GM18502 (cell line): Measurements from ENCODE around the gene ITGA1.
A peak's percentile ranks its signal among the peaks of the same experiment; 100 is the strongest.
"Not testable (repeated sequence)": the region's sequence is repeated elsewhere in the genome, so short reads cannot be mapped to it uniquely, and the experiment has no call there.

Source experiments
- ATAC-seq: cut with Tn5 transposase; IDR thresholded peaks from one replicate; pipeline ENCODE4 v1.9.1; 2021; ENCODE audit warnings: mild to moderate bottlenecking; ENCODE audit not compliant: unreplicated experiment, poor library complexity

Gene ITGA1

GRCh38 chr5:52856564-52856963 lies 68.8 kb downstream of the ITGA1 start:
- ATAC-seq: peak; percentile 90

GRCh38 chr5:52859628-52860027 lies 71.9 kb downstream of the ITGA1 start:
- no peak for ATAC-seq

GRCh38 chr5:52861368-52861767 lies 73.7 kb downstream of the ITGA1 start:
- ATAC-seq: no peak

GRCh38 chr5:52863715-52864290 lies 76.1 kb downstream of the ITGA1 start:
- no peak for ATAC-seq

GRCh38 chr5:52864371-52864770 lies 76.7 kb downstream of the ITGA1 start:
- ATAC-seq: no peak

GRCh38 chr5:52864884-52865283 lies 77.2 kb downstream of the ITGA1 start:
- no peak for ATAC-seq

- ATAC-seq: not testable (repeated sequence)
Measured at GRCh38 chr5:52865991-52866390, 78.3 kb downstream of the ITGA1 start.

GRCh38 chr5:52867809-52868208 lies 80.1 kb downstream of the ITGA1 start:
- ATAC-seq: no peak

- no peak for ATAC-seq
Measured at GRCh38 chr5:52868417-52868816, 80.7 kb downstream of the ITGA1 start.

- ATAC-seq: no peak
Measured at GRCh38 chr5:52869391-52869790, 81.7 kb downstream of the ITGA1 start.

- no peak for ATAC-seq
Measured at GRCh38 chr5:52870448-52870847, 82.7 kb downstream of the ITGA1 start.

- ATAC-seq: no peak
Measured at GRCh38 chr5:52875827-52876226, 88.1 kb downstream of the ITGA1 start.

GRCh38 chr5:52876456-52876855 lies 88.7 kb downstream of the ITGA1 start:
- no peak for ATAC-seq

- ATAC-seq: no peak
Measured at GRCh38 chr5:52878656-52879055, 90.9 kb downstream of the ITGA1 start.

- ATAC-seq: no peak
Measured at GRCh38 chr5:52880541-52880940, 92.8 kb downstream of the ITGA1 start.

- ATAC-seq: no peak
Measured at GRCh38 chr5:52881468-52881867, 93.8 kb downstream of the ITGA1 start.

- no peak for ATAC-seq
Measured at GRCh38 chr5:52883110-52883509, 95.4 kb downstream of the ITGA1 start.

- no peak for ATAC-seq
Measured at GRCh38 chr5:52884453-52884852, 96.7 kb downstream of the ITGA1 start.

GRCh38 chr5:52885614-52886013 lies 97.9 kb downstream of the ITGA1 start:
- ATAC-seq: no peak

GRCh38 chr5:52886206-52886605 lies 98.5 kb downstream of the ITGA1 start:
- no peak for ATAC-seq

- no peak for ATAC-seq
Measured at GRCh38 chr5:52887066-52887465, 99.3 kb downstream of the ITGA1 start.

- no peak for ATAC-seq
Measured at GRCh38 chr5:52888363-52888762, 100.6 kb downstream of the ITGA1 start.
